ENCODE measurements around the gene SLC16A10.
"Not testable (repeated sequence)": the region's sequence is repeated elsewhere in the genome, so short reads cannot be mapped to it uniquely, and the experiment has no call there.

- not testable (repeated sequence) for TF ChIP-seq EZH2 (IDR thresholded peaks at IDR 0.05); POLR2AphosphoS5 (IDR thresholded peaks at IDR 0.05; ENCODE audit: borderline replicate concordance, low read depth, low read length); FOXP2 (optimal IDR thresholded peaks at IDR 0.05; ENCODE audit: control extremely low read depth, extremely low read length, insufficient read depth)
Measured at GRCh38 chr6:111061985-111062384, 25.3 kb upstream of the SLC16A10 start.
